Putamen (tissue), 1 donor: ENCODE measurements around the gene CD58.

ENCODE experiments used
- DNase-seq: peaks from one replicate; pipeline ENCODE4 v3.0.0-alpha.2; 2016; ENCODE audit warnings: low spot score

CD58 gene

DNA sequence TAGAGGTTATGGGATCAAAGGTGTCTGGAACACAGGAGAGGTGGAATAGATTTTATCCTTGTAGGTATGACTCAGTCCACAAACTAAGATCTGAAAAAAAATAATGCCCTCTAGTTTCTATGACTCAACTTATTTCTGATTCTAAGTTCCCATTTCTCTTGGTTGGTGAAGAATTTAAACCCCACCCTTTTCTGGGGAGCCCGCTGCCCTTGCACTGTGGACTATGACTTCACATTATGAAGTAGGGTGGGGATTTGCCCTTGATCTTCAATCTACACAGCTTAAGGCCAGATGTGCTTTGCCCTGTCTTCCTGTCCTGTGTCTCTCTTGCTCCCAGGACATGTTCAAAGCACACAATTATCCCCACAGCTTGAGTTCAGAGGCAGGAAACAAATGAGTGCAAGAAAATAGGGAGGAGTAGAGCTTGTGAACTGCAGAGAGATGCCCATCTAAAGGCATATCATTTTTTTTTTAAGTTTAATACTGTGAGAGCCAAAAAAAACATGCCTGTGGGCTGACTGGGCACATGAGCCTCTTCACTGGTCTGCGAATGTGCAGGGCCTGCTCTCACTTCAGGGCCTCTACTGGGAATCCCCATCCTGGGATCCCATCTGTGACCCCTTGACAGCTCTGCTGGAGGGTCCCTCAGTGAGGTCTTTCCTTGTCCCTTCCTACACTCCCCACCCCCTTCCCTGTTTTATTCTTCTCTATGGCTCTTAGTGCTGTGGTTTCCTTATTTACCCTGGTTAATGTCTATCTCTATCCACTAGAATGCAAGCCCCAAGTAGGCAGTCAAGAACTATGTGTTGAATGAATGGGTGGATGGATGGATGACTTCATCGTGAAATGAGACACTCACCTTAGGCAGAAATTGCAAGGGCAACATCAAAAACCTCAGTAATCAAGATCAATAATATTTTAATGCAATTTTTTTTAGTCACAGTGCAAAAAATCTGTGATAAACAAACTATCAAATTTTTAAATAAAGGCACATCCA is 61.5 kb downstream of the CD58 start:
- DNase-seq = no peak

DNA sequence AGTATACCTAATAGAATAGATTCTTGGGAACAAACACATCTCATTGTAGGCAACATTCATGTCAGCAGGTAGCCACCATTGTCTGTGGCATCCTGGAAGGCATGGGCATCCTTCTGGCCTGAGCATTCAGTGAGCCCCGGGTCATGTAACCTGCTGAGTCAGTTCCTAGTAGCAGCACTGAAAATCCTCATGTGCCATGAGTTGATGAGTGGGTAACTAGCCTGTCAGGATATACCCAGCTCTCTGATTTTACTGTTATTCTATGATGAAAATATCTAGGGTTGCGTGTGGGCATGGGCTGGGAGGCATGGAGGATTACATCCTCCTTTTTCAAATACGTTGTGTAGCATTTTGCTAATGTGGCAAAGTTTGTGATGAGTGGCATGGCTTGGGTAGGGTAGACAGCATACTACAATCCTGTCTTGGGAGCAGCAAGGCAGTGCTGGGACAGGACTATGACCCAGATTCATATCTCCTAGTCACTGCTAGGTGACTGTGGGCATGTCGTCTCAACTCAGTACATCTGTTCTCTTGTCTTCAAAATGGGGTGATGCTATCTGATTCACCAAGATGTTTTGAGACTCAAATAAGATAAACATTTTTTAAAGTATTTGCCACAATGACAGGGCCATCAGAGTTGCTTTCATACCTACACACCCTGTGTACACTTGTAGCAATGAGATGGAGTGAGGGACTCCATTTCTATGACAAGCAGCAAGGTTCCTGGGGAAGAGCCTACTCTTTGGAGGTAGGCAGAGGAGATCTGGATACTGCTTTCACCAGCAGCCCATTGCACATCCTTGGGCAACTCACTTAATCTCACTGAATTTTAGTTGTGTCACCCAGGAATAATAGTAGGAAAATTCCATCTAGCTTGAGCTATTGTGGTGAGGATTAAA is 62.5 kb downstream of the CD58 start:
- DNase-seq = no peak

DNA sequence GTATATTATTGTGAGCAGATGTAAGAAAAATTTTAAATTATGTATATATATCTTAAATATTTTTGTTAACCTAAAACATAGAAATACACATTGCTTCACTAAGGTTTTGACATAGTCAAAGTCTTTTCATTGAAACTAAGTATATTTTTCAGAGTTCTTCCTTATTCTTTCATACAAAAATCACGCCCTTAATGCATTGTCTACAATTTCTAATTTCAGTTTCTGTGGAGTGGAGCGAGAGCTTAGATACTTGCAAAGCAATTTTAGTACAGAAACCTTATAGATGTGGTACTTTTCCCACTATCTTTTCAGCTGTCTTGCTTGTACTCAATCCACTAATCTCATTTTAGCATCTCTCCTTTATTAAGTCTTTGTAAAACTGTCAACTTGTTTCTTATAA is 63.2 kb downstream of the CD58 start:
- DNase-seq = no peak

DNA sequence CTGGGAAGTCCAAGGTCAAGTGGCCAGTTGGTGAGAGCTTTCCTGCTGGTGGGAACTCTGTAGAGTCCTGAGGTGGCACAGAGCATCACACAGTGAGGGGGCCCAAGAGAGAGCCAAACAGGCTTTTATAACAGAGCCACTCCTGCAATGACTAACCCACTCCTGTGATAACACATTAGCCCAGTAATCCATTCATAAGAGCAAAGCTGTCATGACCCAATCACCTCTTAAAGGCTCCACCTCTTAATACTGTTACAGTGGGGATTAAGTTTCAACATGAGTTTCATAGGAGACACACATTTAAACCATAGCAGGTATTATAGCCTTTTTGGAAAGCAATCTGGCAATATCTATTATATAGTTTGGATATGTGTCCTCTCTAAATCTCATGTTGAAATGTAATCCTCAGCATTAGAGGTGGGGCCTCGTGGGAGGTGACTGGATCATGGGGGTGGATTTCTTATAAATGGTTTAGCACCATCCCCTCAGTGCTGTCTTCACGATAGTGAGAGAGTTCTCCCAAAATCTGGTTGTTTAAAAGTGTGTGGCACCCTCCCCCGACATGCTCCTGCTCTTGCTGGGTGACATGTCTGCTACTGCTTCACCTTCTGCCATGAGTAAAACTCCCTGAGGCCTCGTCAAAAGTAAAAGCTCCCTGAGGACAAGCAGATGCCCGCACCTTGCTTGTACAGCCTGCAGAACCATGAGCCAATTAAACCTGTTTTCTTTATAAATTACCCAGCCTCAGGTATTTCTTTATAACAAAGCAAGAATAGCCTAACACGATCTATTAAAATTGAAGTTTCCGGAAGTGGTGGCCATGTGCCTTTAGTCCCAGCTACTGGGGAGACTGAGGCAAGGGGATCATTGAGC is 64.5 kb downstream of the CD58 start:
- DNase-seq = no peak

DNA sequence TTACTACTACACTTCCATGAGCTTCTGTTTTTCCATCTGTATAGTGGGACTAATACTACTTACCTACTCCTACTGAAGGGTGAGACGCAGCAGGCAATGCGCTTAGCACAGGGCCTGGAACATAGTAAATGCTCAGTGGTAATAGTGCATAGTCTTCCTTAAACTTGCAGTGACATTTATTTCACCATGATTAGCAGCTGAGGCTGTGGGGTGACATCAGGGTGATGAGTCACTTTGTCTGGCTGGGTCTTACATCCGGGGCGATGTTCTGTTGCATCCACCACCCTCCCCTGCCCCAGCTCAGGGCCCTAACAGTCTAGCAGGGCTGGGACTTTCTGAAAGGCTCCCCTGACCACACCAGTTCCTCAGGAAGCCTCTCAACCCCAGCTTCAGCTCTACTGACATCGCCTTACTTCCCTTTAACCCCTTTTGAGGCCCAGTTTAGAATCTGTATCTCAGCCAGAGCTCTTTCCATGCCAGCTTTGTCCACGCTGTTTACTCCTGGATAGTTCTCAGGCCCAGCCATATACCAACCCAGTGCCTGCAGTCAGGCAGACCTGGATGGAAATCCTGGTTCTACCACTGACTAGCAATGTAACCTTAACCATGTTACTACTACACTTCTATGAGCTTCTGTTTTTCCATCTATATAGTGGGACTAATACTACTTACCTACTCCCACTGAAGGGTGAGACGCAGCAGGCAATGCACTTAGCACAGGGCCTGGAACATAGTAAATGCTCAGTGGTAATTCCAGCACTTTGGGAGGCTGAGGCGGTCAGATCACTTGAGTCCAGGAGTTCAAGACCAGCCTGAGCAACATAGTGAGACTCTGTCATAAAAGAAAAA is 66.3 kb downstream of the CD58 start:
- peak; percentile 61 for DNase-seq

DNA sequence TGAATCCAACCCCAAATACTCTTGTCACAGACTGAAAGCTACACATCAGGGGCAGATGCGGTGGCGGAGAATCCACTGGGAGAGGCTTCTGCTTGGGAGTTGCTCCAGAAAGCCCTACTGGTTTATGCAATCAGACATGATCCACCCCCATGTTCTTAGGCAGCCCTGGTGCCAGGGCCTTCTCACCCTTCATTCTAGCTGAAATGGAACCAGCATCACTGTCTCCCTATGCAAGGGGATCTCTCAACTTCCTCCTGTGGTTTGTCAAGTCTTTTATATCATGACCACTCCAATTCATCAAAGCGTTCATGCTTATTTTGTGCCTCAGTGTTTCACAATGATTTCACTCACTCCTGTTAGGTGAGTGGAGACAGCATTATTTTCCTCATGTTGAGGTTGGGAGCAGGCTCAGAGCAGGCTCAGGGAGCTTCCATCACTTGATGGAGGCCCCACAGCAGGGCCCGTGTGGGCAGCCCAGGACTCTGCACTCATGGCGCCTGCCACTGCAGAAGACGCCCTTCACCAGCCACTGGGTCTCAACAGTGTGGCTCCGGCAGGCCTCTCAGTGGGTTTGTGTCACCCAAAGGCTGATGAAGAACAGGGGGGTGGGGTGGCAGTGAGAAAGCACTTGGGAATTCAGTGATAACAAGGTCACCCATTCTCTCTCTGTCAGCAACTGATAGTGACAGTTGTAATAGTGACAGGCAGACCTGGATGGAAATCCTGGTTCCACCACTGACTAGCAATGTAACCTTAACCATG is 67.1 kb downstream of the CD58 start:
- peak; percentile 57 for DNase-seq

DNA sequence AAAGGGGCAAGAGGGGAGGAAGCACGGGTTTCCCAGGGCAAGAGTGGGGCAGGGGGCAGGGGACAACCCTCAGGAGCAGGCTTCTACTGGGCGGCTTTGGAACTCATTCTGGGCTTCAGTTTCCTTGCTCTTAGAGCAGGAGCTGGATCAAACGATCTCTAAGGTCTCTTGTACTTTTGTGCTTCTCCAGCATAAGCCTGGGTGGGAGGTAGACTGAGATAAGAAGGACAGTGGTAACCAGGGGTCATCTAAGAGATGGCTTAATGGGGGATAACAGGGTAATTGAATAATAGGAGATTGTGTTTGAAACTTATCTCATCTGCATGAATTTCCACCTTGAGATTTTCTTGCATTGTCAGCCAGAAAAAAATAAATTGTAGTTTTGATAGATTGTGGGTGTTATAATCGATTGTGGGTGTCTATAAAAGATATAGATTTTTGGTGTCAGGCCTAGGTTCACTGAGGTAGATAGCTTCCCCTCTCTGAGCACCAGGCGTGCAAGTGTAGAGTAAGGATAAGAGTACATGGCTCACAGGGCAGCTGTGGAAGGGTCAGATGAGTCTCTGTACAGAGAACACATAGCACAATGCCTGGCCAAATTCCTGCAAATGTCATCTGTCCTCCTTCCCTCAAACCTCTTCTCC is 68.0 kb downstream of the CD58 start:
- DNase-seq = no peak

DNA sequence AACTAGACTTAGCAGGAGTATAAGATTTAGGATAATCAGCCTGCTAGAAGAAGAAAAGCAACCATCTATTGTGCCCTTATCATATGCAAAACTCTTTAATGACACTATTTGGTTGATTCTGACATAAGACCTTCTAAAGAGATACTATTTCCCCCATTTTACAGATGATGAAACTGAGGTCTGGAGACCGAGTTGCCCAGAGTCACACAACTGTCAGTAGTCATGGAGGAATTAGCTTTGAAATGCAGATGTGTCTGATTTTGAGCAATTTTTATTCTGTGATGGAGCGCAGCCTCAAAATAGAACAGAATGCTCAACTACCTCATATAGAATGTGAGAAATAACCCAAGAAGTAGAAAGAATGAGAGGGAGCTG is 69.0 kb downstream of the CD58 start:
- no peak for DNase-seq

DNA sequence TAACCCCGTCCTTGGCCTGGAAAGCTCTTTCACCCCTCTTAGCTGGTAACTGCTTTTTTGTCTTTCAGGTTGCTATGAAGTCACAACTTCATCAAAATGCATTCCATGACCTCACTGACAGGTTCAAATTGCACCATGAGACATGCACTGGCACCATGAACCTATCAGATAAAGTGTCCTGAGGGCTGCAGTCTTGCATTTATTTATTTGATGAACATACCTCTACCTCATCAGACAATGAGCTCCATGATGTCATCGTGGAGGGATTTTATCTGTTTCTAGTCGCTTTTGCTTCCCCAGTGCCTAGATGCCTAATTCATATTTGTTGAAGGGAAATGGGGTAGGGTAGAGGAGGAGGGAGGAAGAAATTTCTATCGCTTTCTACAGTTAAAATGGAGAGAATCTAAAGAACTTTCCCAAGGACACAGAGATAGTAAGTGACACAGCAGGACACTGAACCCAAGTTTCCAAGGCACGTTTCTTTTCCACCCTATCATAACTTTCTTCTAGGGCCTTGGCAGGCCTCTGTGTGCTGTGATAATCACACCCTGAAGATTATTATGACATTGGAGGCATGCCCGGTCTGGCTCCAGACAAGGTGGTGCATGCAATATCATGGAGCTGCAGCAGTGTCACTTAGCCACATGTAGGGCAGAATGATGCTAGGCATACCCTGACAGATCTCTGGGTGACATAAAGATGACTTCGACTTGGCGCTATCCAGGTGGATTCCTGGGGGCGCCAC is 69.5 kb downstream of the CD58 start:
- DNase-seq = no peak

DNA sequence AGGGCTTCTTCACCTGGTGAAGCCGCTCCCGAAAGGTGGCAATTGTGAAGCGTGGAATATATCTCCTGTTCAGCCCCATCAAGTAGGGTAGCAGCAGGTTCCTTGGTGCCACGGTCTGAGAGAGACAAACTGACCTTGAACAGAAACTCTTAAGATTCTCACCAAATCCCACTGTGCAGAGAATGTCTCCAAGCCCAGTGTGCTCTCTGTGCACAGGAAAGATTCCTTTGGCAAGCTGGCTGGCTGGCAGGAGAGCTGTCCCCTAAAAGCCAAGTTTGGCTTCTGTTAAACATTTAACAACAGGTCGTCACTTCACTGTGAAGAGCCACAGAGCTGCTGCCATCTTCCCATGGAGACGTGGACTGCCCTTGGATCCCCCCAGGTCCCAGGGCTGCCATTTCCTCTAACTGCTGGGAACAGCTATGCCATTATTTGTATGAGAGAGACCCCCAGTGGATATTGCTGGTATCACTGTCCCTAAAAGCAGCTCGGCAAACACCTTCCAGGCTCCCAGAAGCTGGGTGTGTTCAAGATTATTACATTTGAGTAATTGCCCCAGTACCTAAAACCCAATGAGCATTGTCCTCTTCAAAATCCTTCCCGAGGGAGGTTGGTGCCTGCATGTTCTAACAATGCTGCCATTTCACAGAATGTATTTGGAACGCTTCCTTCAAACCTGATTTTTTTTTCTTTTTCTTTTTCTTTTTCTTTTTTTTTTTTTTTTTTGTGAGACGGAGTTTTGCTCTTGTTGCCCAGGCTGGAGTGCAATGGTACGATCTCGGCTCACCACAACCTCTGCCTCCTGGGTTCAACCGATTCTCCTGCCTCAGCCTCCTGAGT is 71.8 kb downstream of the CD58 start:
- peak; percentile 76 for DNase-seq

DNA sequence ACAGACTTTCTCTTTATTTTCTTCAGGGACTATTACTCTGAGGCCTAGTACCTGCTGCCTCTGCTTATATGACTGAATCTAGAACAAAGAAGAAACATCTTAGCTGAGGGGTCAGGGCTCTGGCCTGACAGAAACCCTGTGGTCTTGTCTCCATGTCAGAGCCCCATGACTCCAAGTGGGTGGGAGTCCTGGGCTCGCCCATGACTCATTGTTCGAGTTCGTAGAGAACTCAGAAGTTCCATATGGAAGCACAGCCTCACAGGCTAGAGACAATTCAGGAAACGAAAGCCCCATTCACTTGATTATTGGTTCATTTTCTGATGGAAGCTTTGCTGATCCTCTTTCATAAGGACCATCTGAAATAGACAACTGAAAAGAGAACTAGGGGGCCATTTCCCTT is 73.2 kb downstream of the CD58 start:
- DNase-seq = no peak

DNA sequence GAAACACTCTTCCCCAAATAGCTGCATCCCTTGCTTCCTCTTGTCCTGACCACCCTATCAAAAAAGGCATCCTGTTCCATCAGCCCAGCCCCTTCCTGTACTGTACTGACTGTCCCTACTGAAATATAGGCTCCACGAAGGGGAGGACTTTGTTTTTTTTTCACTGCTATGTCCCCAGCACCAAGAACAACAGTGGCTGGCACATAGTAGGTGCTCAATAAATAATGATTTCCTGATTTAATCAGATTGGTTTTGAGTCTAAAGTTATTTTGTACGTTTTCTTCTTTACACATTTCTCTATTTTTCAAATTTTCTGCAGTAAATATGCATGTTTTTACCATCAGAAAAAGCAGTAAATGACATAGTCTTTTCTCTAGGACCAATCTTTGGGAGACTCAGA is 73.9 kb downstream of the CD58 start:
- no peak for DNase-seq

DNA sequence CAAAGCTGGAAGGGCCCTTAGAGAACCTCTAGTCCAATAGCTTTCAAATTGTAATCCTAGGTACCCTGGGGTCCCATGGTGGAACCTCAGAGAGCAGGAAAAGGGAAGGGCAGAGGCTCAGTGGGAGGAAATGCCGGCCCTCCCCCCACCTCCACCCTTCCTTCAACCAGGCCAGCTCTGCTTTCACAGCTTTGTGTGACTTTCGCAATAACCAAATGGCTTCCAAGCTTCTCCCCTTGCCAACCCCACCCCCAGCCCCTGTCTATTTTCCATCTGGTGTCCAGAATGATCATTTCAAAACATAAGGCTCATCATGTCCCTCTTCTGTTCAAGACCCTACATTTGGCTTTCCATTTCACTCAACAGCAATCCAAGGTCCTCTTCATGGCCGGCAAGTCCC is 74.4 kb downstream of the CD58 start:
- no peak for DNase-seq

DNA sequence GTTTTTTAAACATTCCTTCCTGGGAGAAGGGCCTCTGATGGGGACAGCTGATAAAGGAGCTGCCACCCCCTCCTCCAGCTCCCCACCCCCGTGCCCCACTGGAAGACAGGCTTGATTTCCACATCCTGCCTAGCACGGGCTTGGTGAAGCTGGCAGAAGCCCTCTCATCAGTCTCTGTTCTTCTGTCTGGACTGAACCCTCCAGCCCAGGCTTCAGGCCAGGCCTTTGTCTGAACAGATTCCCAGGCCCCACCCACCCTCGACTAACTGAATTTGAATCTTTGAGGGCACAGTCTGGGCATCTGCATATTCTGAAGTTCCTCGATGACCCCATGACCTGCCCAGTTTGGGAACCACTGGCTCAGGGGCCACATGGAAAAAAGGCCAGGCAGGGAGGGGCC is 75.3 kb downstream of the CD58 start:
- no peak for DNase-seq

DNA sequence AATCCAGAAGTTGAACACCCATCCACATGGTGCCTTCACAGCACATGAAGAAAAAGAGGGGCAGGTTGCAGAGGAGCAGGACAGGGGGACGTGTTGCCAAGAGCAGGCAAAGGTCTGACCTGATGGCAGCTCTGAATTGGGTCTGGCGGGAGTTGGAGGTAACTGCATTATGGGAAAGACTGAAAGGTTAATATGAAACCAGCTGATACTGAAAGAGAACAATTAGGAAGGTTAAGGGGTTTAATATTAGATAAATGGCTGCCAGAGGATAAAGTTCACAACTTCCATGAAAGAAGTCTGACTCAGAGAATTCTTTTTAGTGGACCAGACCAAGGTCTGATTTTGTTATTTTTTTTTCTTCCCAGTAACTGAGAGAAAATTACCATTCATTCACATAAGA is 76.1 kb downstream of the CD58 start:
- DNase-seq = no peak

DNA sequence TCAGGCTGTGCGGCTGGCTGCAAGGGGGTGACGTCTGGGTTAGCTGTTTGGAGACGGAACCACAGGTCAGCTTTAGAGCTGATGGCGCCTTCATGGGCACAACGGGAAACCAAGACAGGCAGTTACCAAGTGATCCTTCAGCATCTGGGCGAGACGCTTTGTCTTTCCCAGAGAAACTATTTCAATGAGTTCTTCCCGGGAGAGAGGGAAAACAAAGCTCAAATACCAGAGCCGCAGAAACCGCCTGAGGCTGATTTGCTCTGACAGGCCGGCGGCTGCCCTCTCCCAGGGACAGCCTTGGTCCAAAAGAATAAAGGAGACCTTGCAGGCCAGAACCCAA is 76.5 kb downstream of the CD58 start:
- no peak for DNase-seq

DNA sequence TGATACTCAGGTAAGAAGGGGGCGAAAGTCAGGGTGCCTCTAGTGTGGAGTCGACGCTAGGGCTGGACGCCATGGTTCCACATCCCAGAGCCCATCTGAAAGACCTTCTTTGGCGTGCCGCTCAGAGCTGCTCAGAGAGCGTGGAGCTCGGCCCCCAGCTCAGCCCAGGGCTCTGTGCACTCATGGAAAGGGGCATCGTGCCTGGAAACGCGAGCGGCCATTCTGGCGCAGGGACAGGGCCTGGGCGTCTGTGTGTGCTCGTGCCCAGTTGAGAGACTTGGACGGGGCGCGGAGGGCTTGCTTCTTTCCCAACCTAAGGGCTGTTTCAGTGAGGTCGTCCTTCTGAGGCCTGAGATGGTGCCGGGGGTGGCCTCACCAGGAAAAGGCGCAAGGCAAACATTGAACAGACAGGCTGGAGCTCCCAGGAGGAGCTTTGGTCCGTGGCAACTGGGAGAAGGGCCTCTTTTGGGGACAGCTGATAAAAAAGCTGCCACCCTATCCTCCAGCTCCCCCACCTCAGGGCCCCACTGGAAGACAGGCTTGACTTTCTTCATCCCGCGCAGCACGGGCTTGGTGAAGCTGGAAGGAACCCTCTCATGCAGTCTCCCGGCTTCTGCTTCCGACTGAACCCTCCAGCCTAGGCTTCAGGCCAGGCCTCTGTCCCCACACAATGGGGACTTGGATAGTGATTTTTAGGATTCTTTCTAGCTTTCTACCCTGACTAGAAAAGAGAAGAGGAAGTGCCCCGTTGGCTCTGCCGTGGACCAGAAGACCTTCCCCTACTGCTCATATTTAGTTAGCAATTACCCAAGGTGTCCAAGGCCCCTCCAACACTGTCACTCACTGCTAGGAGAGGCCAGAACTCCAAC is 77.1 kb downstream of the CD58 start:
- no peak for DNase-seq
